Measurements from ENCODE around the gene AP1M2.

Gene AP1M2

GRCh38 chr19:10593820-10594637, 6.9 kb upstream of the AP1M2 start:
- no peak for TF ChIP-seq CTCF (IDR thresholded peaks at IDR 0.05)
- no peak overlapping the region for H3K9ac ChIP-seq

DNA sequence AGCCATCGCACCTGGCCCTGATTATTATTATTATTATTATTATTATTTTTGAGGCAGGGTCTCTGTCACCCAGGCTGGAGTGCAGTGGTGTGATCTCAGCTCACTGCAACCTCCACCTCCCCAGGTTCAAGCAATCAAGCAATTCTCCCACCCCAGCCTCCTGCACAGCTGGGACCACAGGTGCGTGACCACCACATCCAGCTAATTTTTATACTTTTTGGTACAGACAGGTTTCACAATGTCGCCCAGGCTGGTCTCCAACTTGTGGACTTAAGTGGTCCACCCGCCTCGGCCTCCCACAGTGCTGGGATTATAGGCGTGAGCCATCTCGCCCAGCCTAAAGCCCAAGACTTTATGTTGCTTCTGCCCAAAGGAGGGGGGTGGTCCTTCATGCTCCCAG, 6.0 kb upstream of the AP1M2 start:
- Histone ChIP-seq H3K4me1 (no peaks in the 10 kb centered on the region), H3K27ac (no peak overlapping the region), H3K36me3 (ENCODE audit: control insufficient read depth, insufficient read depth, low read length) (no peaks in the 10 kb centered on the region), H3K4me2 (ENCODE audit: low read length) (no peak overlapping the region), H3K79me2 (no peaks in the 10 kb centered on the region), H2AFZ (no peak overlapping the region), H3K27me3 (ENCODE audit: control insufficient read depth, insufficient read depth, low read length) (no peaks in the 10 kb centered on the region), H3K9ac (no peak overlapping the region), H3K4me3 (ENCODE audit: low read depth, low read length) (no peak overlapping the region), H3K9me3 (ENCODE audit: control insufficient read depth, low read length) (no peaks in the 10 kb centered on the region)
- no peak for TF ChIP-seq CTCF (IDR thresholded peaks at IDR 0.05)

More at GRCh38 chr19:10593820-10594637, 6.9 kb upstream of the AP1M2 start:
- Histone ChIP-seq H3K4me1 (no peaks in the 10 kb centered on the region), H3K27ac (no peak overlapping the region), H3K4me2 (ENCODE audit: low read length) (no peak overlapping the region), H3K36me3 (ENCODE audit: control insufficient read depth, insufficient read depth, low read length) (no peaks in the 10 kb centered on the region), H3K4me3 (ENCODE audit: low read depth, low read length) (no peak overlapping the region), H2AFZ (peak overlapping the region; percentile 33), H3K9me3 (ENCODE audit: control insufficient read depth, low read length) (no peaks in the 10 kb centered on the region), H3K79me2 (no peaks in the 10 kb centered on the region), H3K27me3 (ENCODE audit: control insufficient read depth, insufficient read depth, low read length) (no peaks in the 10 kb centered on the region)

DNA sequence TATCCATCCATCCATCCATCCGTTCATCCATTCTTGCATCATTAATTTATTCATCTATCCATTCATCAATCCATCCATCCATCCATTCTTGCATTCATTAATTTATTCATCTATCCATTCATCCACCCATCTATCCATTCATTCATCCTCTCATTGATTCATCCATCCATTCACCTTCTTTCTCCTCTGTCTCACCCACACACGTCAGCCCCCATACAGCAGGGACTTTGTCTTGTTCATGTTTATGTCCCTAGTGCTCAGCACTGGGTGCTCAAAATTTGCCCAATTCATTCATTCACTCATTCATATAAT, 683 bp upstream of the AP1M2 start:
- Histone ChIP-seq H3K9ac (no peak overlapping the region), H3K4me1 (no peaks in the 10 kb centered on the region), H3K4me2 (ENCODE audit: low read length) (no peak overlapping the region), H3K79me2 (no peaks in the 10 kb centered on the region), H3K4me3 (ENCODE audit: low read depth, low read length) (no peak overlapping the region), H3K36me3 (ENCODE audit: control insufficient read depth, insufficient read depth, low read length) (no peaks in the 10 kb centered on the region), H2AFZ (peak overlapping the region; percentile 91), H3K27me3 (ENCODE audit: control insufficient read depth, insufficient read depth, low read length) (no peaks in the 10 kb centered on the region), H3K9me3 (ENCODE audit: control insufficient read depth, low read length) (no peaks in the 10 kb centered on the region), H3K27ac (no peak overlapping the region)
- no peak for TF ChIP-seq CTCF (IDR thresholded peaks at IDR 0.05)

GRCh38 chr19:10586396-10586795, 716 bp downstream of the AP1M2 start:
- Histone ChIP-seq H3K79me2 (no peaks in the 10 kb centered on the region), H3K4me2 (ENCODE audit: low read length) (peak overlapping the region; percentile 58), H3K27ac (no peak overlapping the region), H3K4me3 (ENCODE audit: low read depth, low read length) (peak overlapping the region; percentile 70), H2AFZ (peak overlapping the region; percentile 91), H3K27me3 (ENCODE audit: control insufficient read depth, insufficient read depth, low read length) (no peaks in the 10 kb centered on the region), H3K36me3 (ENCODE audit: control insufficient read depth, insufficient read depth, low read length) (no peaks in the 10 kb centered on the region), H3K4me1 (no peaks in the 10 kb centered on the region), H3K9ac (no peak overlapping the region), H3K9me3 (ENCODE audit: control insufficient read depth, low read length) (no peaks in the 10 kb centered on the region)
- no peak for TF ChIP-seq CTCF (IDR thresholded peaks at IDR 0.05)
